Measurements from ENCODE around the gene SEPSECS.

The SEPSECS gene

DNA sequence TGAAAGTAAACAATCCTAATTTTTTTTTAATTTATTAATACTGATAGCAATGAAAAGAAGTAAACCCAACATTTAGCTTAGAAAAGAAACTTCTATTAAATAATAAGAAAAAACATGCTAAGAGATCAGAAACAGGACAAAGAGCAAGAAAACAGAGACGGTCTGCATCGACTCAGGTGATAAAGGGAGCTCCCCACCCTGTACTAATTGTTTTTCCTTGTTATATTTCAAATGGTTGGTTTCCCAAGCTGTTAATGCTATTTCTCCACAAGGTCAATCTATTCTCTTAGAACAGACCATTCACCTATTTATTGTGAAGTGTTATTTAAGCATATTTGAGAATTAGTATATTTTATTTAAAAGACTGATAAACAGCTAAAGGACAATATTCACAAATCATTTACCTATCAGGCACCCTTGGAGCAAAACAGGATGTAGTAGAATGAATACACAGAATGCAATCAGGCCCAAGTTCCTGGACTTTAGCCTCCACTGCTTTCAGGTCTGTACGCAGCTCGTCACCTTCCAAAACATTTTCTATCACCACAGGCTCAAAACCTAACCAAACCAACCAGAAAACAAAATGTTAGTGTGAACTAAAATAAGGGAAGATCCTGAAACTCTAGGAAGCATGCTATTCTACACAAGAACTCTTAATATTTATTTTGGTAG lies 5.5 kb downstream of the SEPSECS start:
- no peak for DNase-seq

DNA sequence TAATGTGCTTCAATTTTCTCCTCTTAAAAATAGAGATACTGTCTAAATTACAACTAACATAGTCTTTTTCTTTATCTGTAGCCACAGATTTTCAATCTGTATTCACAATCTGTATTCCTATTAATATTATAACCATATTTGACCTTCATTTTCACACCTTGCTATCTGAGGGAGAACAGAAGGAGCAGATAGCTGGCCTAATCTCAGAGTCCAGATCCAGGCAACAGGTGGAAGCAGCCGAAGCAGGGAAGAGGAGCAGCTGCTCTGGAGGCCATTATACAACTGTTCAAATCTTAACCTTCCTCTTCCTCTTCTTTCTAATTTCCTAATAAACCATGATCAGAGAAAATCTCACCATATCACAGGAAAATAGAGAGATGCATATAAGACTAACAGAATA lies 14.2 kb downstream of the SEPSECS start:
- DNase-seq = no peak

GRCh38 chr4:25144870-25145481 lies 15.3 kb downstream of the SEPSECS start:
- DNase-seq = no peak

DNA sequence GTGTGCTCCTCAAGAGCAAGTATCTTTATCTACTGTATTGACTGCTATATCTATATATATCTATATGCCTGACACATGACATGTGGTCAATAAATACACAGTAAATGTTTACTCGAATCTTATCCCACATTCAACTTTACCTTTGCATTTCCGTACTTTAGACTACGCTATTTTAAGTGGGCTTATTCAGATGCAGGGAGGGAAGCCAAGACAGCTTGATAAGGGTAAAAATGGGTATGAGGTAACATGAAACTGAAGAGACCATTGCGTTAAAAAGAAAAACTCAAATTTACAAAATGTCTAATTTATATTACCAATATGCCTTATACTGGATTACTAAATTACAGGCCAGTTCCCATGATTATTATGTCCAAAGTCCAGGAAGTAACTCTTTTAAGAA lies 17.8 kb downstream of the SEPSECS start:
- no peak for DNase-seq

GRCh38 chr4:25141592-25141991 lies 18.7 kb downstream of the SEPSECS start:
- no peak for DNase-seq

GRCh38 chr4:25133132-25133531 lies 27.1 kb downstream of the SEPSECS start:
- no peak for DNase-seq

DNA sequence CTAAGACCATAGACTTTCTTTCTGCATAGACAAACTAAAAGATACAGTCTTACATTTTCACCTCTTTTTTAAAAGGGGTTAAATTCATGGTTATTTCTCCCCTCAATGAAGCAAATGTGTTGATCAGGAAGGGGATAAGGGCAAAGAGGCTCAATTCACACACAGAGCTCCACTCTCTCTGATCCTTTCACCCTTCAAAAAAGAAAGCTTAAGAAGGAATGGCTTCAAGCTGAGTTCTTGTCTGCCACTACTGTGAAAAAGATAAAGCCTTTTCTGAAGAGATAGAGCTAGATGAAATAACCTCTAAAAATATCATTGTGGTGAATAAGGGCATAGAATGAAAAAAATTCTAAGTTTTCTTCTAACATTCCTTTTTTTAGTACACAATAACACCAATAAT lies 28.3 kb downstream of the SEPSECS start:
- DNase-seq = no peak

DNA sequence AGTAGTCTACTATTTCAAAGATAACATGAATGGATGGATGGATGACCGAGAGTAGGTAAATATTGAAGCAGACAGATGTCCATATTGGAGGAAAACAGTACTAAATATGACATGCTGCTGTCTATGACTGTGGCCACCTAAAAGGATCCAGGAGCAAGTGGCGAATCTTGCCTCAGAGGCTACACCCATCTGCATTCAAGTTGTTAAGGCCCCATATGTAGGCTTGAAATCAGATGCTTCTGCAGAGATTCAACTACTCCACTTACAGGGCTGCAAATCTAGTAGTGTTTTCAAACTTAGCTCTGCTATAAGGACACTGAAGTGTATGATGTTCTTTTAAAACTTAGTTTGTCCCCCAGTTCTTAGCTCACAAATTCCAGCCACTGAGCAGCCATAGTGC lies 28.9 kb downstream of the SEPSECS start:
- DNase-seq = no peak

- DNase-seq = no peak
These were observed 30.3 kb downstream of the SEPSECS start for GRCh38 chr4:25129917-25130316.

DNA sequence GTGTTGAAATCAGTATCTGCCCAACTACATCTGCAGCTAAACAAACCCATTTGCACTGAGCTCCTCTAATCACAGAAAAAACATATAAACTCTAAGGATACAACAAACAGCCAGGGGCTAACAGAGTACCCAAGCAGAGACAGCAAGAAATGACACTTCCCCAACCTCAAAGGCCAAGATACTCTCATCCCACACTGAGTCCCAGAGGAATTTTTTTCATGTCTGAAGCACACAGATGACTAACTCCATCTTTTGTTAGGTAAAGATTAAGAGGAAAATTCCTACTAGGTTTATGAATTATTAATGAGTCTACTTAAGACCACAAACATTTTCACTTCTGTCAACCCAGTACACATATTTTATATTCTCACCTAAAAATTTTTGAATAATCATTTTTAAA lies 31.6 kb downstream of the SEPSECS start:
- no peak for DNase-seq

- DNase-seq = no peak
These were observed 37.0 kb downstream of the SEPSECS start for GRCh38 chr4:25123236-25123635.

GRCh38 chr4:25120146-25120940 lies 39.9 kb downstream of the SEPSECS start:
- no peak for DNase-seq

DNA sequence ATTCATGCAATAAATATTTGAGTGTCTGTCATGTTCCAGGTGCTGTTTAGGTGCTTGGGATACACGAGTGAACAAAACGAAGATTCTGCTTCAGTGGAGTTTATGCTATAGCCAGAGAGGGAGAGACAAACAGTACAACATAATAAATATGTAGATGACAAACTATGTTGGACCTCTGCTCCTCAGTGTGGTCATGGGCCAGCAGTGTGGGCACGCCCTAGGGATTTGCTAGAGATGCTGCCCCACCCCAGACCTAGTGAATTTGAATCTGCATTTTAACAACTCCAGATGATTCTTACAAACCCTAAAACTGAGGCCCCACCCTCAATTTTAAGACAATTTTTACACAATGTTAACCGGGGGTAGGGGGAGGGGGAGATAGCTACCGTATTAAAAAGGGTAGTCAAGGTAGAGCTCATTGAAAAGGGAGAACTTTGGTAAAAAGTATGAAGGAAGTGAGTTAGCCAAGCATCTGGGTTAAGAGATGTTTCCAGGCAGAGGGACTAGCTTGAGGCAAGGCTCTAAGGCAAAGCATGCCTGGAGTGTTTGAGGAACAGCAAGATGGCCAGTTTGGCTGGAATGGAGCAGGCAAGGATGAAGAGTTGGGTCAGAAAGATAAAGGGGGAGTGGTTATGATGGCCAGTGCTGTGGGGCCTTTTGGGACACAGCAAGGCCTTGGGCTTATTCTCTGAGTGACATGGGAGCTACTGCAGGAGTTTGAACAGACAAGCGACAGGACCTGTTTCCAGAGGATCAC lies 42.4 kb downstream of the SEPSECS start:
- DNase-seq = no peak

- no peak for DNase-seq
These were observed 43.0 kb downstream of the SEPSECS start for GRCh38 chr4:25117274-25117673.

DNA sequence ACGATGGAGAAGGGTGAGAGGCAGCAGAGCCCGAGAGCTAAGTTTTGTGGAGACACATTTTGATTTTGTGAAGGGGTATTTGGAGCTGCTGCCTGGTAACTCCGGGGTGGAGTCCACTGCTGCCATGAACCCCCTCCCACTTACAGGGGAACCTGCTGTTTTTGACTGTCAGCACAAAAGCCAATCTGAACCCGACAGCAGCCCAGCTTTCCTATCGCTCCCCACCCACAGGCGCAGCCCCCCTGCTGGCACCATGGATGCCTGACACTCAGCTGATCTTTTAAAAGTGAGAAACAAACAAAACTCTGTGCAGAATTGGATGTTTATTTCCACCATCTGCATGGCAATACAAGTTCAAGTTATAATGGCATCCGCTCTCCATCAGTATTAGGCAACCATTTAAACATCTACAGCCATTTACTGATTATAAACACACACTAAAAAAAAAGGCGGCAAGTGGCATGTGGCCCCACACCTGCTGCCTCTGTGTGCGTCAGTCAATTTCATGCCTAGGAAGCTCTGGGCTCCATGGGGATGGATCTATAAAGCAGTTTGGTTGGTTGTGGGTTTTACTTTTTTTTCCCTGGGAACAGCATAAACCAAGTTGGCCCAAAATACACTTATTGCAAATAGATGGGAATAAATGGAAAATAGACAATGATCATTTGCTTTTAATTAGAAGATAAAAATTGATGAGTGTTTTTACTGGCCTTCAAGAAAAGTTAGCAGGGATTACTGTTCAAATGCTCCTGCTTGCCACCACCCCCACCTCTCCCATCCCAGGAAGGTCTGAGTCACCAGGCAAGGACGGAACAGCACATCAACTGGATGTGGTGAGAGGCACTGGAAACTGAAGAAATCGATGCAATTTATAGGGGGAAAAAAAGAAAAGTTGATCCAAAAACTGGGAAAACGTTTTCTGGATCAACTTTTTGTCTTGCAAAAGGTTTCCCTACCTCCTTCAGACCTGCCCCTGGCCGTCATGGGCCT lies 46.0 kb downstream of the SEPSECS start:
- DNase-seq = no peak

DNA sequence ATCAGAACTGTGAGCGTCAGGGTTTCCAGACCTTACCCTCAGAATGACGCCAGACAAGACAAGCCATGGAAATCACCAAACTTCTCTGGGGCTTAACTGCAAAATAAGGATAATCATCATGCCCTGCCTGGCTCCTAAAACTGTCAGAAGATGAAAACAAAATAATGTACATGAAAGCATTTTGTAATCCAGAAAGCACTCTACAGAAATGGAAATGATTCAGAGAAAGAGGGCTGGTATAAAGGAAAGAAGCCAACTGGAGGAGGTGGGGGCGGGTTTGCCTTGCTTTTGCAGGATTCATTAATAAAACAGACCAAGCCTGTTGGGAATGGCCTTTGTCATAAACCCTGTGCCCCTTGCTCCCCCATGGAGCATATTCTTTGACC lies 47.3 kb downstream of the SEPSECS start:
- DNase-seq = no peak

DNA sequence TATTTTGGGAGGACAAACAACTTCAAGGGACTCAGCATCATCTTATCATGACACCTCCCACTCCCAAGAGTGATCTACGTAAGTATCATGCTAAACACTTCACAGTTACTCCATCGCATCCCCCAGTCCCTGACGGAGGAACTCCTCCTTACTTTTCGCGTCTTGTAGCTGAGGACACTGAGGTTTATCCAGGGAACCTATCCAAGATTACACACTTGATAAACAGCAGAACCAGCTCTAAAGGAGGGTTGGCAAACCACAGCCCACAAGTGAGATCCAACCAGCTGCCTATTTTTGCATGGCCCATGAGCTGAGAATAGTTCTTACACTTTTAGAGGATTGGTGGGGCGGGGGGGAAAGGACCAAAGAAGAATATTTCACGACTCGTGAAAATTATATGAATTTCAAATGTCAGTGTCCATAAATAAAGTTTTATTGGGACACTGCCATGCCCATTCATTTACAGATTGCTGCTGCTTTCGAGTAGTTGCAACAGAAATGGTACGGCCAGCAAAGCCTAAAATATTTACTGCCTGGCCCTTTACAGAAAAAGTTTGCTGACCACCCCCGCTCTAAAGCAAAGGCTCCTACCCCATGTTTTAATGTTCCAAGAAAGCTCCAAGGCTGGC lies 47.8 kb downstream of the SEPSECS start:
- DNase-seq = no peak

DNA sequence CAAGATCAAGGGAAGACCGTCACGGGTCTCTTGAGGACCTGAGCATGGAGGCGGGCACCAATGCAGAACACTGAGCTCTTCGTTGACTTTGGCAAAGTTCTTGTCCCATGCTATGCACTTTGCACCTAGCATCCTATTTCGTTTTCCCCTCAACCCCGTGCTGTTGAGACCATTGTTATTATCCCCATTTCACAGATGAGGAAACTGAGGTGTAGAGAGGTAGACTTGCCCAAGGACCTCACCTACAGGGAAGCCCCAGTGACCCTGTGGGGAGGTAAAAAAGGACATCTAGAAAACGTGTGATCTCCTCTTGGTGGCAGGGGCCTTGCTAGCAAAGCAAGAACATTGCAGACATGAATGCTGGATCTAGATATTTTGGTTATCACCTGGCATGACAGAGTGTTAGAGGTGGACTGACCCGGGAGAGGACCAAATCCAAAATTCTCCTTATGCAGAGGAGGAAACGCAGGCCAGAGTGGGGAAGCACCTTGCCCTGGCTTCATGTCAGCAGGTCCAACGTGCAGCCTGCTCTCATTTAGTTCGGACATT lies 48.5 kb downstream of the SEPSECS start:
- DNase-seq = no peak

- DNase-seq = no peak
These were observed 49.5 kb downstream of the SEPSECS start for GRCh38 chr4:25110527-25111329.

DNA sequence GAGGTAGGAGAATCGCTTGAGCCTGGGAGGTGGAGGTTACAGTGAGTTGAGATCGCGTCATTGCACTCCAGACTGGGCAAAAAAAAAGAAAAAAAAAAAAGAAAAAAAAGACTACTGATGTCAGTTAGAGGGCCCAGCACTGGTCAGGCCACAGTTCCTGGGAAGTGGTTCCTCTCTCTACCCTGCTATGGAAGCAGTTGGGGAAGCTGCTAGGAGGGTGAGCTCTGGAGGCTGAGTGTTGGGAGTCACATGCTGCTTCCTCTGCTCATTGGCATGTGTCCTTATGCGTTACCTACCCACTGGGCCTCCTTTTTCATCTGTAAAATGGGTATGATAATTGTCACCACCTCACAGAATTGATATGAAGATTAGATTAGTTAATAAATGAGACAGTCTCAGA lies 50.7 kb downstream of the SEPSECS start:
- DNase-seq = no peak

GRCh38 chr4:25108556-25108955 lies 51.7 kb downstream of the SEPSECS start:
- no peak for DNase-seq

Data from activated naive CD4-positive, alpha-beta T cell (primary cell).